GM04504 (cell line): ENCODE data around the gene YY1.
"Not testable (repeated sequence)": the region's sequence is repeated elsewhere in the genome, so short reads cannot be mapped to it uniquely, and the experiment has no call there.

Experiments
- DNase-seq: peaks from one replicate; pipeline ENCODE4 v3.0.0-alpha.2; 2012; ENCODE audit warnings: low read depth

Gene YY1

DNA sequence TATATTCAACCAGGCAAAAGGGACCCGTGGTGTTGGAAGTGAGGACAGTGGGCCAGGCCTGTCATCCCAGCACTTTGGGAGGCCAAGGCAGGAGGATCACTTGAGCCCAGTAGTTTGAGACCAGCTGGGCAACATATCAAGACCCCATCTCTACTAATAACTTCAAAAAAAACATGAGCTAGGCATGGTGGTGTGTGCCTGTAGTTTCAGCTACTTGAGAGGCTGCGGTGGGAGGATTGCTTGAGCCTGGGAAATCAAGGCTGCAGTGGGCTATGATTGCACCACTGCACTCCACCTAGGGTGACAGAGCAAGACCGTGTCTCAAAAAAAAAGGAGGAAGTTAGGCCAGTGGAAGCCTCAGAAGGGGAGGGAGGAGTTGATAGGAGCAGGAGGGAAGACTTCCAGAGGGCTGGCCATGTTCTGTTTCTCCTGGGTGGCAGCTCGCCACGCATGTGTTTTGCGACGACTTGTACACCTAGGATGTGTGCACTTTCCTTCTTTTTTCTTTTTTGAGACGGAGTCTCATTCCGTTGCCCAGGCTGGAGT, 57.2 kb downstream of the YY1 start:
- no peak for DNase-seq

DNA sequence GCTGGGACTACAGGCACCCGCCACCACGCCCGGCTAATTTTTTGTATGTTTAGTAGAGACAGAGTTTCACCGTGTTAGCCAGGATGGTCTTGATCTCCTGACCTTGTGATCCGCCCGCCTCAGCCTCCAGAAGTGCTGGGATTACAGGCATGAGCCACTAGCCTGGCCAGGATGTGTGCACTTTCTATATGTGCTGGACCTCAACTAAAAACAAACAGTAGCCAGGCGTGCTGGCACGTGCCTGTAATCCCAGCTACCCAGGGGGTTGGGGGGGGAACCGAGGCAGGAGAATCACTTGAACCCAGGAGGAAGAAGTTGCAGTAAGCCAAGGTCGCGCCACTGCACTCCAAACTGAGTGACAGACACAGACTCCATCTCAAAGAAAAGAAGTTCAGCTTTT, 57.8 kb downstream of the YY1 start:
- not testable (repeated sequence) for DNase-seq

DNA sequence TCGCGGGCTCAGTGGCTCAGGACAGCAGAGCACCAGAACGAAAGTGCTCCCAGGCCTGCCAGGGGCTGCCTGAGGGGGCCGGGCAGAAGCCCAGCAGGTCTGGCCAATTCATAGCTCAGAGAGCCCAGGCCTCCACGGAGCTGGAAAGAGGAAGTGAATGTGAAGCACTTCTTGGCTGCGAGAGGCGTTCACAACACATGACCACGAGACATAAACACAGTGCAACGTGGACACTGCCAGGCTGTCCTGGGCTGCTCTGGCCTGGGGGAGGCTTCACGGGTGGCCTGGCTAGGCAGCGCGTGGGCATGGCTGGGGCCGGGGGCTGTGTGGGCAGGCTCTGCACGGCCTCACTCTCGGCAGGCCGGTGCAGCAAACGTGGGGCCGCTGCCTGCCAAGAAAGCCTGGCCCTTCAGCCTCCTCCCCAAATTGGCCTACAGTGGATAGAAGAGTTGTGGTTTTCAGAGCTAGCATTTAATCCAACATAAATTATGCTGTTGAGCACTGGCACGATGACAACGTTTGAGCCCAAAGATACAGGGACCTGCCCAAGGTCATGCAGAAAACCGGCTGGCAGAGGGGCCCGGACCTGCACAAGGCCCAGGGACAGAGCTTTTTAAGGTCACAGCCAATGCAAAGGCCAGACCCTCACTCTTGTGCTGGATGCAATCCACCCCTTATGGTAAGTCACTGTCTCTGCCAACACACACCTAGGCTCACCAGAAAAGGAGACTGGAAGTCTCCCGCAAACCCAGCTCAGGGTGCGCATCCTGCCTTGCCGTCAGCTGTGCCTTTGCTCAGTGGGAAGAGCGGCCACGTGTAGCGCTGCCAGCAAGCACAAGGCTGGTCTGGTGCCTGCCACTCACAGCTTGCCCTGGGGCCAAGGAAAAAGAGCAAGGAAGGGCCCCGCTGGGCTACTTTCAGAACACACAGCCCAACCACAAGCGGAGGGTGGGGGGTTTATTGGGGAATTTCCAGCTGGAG, 58.7 kb downstream of the YY1 start:
- DNase-seq, result peak; percentile 61

DNA sequence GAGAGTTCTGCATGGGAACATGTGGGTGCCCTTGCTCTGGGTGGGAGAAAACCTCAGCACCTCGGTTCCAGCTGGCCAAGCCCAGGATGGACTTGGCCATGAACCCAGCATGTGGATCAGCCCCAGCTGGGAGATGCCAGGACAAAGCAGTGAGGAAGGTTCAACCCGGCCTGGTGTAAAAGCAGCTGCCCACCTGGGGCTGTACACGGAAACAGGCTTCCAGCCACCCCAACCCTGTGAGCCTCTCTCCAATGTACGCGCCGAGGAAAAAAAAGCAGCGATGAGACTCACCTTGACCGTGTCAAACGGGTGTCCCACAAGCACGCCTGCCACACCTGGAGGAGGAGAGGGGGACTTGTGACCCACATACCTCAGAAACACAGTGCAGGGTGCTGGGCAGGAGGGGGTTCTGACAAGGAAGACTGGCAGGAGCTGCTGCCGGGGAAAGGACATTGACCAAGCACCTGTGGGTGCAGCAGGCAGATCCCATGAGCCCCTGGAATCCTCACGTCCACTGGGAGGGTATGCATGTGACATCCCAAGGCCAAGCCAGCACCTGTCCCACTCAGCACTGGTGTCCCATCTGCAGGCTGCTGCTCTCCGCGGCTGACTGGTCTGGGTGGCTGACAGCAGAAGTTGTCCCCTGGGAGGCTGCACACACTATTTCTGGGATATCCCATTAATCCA, 59.8 kb downstream of the YY1 start:
- DNase-seq, result no peak

DNA sequence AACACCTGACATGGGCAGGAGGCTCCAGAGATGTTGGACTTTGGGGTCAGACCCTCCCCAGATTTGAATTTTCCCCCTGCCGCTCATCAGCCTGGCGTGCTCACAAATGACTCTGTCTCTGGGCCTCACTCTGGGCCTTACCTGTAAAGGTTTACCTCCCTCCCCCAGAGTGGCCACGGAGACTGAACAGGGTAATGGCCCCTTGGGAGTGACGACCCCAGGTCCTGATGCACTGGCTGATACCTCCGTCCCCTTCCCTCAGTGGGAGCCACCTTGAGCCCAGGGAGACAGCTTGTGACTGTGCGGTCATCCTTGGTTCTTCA, 60.3 kb downstream of the YY1 start:
- no peak for DNase-seq

DNA sequence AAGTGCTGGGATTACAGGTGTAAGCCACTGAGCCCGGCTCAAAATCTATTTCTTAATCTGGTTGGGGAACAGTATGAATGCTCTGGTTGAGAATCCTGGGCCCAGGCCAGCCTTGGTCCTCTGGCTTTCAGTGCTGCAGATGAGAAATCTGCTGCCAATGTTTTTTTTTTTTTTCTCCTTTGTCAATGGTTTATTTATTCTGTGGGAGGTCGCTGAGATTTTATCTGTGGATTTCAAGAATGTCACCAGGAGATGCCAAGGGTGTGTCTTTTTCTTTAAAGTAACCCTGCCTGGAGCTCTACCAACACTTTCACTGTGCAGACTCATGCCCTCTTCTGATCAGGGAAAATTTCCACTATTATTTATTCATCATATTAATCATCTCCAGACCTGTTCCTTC, 63.7 kb downstream of the YY1 start:
- no peak for DNase-seq

DNA sequence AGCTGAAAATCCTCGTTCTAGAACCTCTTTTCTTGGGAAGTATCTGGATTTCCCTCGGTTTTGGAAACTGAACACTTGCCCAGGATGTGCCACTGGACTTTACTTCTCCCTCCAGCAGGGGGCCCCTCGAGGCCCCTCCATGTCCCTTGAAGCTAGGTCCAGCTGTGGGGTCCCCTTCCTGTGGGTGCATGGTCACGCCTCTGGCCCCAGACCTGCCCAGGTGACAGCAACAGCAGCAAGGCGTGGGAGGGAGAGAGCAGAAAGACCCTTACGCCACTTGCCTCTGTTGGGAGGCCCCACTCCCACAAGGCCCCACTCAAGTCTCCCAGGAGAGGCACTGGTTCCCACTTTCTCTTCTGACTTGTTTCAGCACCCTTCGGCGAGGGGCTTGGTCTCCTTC, 64.2 kb downstream of the YY1 start:
- DNase-seq, result no peak

DNA sequence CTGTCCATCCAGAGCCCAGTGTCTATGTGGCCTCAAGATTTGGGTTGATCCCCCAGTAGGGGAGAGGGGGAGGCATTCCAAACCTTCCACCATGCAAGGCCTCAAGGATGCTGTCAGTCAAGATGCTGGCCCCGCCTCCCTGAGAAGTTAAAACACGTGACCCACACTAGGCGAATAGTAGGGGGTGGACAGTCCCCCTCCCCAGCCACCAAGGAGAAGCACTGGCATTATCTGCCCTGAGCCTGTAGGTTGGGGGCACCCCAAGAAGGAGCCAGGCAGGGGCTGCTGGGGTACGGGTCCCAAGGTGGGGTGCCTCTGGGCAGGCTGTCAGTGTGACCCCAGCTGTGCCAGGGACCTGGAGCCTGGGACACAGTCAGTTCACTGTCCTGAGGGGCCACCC, 65.0 kb downstream of the YY1 start:
- DNase-seq, result no peak

DNA sequence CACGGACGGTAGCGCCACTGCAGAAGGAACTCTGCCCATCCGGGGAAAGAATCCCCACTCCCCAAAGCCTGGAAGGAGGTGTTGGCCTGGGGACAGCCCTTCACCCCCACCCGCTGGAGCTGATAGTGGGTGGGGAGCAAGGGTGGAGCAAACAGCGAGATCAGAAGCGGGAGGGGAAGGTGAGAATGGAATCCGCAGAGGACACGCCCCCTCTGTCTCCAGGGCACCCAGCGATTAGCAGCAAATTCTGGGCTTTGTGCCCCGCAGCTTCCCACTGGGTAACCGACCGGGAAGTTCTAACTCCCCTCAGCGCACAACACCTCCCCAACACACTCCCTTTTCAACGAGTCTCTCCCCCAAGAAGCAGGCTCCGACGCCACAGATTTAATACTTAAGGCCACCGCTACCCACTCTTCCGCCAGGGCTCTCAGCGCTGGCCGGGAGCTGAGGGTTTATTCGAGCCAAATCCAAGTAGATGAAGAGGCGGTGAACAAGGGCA, 65.9 kb downstream of the YY1 start:
- DNase-seq, result no peak

DNA sequence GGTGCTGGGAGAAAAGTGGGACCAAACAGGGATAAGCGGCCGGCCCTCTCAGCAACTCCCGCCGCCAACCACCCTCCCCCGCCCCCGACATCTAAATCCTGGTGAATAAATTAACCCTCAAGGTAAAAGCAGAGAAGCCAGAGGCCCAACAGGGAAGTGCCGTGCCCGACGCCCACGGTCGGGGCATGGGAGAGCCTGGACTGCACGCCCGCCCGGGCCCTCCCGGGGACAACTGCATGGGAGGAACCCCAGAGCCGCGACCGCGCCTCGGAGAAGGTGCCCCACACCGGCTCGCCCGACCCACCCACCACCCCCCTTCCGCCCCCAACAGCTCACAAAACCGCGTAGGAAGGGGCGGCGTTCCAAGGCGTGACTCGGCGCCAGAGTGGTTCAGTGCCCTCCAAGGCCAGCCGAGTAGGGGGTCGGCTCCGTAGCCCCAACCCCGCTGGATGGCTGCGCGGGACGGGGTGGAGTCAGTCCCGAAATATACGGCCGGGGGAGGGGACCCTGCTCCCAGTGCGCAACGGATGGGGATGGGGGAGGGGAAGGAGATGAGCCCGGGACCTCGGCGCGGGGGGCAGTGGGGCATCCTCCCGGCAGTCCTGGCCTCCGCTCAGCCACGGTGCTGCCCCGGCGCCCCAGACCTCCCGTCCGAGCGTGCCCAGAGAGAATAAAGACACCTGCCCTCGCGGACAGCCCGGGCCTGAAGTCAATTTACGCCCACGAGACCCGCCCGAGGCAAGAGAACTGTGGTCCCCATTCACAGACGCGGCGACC, 66.6 kb downstream of the YY1 start:
- no peak for DNase-seq

DNA sequence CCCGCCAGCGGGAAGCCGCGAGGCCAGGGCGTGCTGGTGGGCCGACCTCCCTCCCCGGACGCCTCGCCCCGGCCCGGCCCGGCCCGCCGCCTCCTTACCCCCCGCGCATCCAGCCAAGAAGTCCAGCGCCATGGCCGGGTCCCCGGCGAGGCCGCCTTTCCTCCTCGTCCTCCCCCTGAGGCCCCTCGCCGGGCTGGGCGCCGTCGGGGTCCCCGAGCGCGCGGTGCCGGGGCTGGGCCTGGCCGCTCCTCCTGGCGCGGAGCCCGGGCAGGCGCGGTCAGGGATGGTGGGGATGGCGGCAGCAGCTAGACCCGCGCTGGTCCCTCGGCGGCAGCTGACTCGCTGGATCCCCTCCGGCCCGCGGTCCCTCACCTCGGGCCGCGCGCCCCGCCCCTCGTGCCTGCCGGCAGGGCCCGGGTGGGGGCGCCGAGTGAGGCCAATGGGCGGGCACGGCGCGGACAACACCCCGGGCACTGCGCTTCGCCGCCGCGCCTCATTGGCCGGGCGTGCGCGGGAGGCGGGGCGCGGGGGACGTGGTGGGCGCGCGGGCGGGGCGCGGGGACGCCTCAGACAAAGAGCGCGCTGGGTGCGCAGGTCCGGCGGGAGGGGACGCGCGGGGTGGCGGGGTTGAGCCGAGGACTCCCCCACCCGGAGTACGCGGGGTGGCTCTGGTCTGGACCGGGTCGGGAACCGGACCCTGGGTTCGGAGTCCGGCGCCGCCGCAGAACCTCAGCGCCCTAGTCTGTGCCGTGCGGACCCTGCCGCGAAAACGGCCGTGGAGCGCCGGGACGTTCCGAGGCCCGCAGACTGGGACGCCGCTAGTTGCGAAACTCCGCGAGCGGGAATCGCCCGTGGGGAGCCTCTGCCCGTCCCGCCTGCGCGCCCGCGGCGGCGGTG, 67.4 kb downstream of the YY1 start, which contains the start of gene SLC25A29:
Gene SLC25A29, minus strand, starts transcription at position 344 of the 897 bp plus-strand sequence. Its CDS starts 212 bp downstream, at position 132.
- DNase-seq, result no peak

DNA sequence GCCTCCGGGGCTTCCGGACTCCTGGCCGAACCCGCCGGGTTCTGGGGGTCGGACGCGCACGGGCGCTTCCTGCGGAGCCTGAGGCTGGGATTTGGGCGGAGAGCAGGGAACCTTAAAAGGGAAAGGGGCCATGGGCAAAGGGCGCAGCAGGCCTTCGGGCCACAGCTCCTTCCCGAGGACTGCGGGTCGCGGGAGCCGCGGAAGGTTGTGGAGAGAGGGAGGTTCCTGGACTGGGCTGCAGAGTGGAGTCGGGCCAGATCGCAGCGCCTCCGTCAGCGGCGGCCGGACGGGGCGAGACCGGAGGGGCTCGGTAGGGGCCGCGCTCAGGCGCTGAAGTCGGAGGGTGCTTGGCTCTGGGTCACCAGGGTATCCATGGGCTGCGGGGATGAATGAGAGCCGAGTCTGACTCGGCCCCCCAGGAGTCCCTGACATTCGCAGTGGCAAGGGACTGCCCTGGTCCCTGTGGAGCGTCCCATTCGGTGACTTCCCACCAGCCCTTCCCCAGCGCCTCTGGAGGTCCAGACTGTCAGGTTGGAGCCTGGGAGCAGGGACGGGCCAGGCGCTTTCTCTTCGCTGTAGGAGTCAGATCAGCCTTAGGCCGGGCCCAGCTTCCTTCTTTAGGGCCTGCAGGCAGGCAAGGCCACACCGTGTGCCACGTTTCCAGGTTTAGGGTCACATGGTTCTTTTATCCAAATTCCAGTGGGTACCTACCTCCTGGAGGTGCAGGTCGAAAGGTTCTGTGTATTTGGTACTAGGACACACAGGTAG, 68.2 kb downstream of the YY1 start:
- no peak for DNase-seq

DNA sequence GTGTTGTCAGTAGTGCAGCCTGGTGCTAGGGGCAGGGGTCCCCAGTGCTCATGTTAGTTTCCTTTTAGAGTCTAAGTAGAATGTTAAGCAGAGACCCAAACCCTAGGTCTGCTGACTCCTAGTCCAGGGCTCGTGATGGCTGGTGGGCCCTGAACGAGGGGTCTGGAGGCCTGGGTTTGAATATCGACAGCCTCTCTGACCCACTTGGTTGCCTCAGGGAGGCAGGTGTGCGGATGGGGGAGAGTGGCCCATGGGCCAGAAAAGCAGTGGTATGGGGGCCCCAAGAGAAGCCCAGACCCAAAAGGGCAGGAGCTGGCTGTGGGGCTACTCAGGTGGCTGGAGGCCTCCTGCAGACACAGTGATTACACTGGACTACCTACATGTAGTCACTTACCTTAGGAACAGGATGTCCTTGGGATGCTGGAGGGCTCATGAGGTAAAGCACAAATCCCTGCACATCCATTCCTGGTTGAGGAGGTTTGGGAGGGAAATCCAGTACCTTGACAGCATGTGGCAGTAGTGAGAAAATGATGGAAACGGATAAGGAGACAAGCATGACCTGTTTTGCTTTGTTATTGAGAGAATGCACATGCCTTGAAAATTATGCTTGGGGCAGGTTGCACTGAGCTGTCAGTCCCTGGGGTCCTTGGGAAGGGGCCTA, 69.0 kb downstream of the YY1 start:
- no peak for DNase-seq

DNA sequence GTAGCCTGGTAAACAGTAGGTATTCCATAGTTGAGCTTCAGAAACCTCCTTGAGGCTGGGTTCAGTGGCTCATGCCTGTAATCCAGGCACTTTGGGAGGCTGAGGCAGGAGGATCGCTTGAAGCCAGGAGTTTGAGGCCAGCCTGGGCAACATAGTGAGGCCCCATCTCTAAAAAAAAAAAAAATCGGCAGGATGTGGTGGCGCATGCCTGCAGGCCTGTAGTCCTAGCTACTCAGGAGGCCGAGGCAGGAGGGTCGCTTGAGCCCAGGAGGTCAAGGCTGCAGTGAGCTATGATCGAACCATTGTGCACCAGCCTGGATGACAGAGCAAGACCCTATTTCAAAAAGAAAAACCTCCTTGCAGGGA, 69.5 kb downstream of the YY1 start:
- DNase-seq, result not testable (repeated sequence)

DNA sequence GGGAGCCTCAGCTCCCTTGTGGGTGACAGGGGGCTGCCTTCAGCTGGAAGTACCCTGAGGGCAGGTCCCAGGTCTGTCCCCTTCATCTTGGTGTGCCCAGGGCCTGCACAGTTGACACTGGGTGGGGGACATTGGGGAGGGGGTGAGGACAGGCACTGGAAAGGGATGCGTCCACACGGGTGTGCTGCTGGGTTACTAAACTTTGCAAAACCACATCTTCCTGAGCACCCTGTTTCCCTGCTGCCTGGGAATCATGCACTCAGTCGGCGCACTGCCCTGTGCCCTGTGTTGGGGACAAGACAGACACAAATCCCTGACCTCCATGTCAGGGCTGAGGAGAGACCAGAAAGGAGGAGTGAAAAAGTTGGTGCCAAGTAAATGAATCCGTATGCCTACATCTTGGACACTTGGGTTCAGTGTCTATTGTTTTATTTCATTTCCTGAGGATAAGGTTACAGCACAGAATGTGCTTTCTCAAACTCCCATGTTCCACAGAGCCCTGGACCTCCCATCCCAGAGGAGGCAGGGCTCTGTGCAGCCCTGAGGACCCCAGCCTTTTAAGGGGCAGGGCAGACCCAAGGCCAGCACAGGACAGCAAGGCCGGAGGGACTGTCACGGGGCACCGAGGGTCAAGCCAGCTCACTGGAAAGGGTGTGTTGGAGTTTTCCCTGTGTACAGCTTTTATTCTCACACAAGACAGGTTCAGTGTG, 70.2 kb downstream of the YY1 start:
- no peak for DNase-seq

DNA sequence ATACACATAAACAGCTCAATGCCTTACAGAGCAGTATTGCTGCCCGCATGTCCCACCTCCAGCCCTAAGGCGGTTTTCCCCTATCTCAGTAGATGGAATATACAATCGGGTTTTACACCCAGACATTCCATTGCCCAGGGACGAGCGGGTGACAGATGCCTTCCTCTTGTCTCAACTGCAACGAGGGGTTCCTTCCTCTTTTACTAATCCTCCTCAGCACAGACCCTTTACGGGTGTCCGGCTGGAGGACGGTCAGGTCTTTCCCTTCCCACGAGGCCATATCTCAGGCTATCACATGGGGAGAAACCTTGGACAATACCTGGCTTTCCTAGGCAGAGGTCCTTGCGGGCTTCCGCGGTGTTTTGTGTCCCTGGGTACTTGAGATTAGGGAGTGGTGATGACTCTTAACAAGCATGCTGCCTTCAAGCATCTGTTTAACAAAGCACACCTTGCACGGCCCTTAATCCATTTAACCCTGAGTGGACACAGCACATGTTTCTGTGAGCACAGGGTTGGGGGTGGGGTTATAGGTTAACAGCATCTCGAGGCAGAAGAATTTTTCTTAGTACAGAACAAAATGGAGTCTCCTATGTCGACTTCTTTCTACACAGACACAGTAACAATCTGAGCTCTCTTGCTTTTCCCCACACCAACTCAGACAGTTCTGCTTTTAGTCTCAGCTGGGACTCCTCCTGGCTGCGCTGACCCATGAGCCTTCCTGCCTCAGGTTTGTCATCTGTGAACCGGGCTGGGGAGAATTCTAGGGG, 73.3 kb downstream of the YY1 start:
- DNase-seq, result not testable (repeated sequence)

DNA sequence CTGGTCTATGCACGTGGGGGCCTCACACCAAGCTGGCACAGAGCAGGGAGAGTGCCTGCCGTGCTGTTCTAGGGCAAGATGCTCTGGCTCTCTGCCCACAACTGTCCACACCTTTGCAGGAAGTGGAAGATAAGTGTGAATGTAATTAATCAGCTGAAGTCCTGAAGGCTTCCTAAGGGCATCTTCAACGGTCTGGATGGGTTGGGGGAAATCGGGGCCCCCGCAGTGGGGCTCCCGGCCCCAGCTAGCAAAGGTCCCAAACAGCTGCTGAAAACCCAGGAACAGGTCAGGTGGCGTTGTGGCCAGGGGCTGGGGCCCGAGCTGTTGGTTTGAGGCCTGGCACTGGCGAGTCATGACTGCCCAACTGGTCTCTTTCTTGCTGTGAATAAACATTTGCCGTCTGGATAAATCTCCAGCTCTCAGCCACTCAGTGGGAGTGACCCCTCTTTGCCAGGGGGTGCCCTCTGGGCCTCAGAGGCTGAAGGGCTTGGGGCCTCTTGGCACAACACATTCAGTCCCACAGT, 74.0 kb downstream of the YY1 start:
- DNase-seq, result no peak
